Heart left ventricle (tissue), 16 donors: Measurements from ENCODE around the gene BCAM. TPM values are rescaled to one million over a fixed set of nuclear protein-coding genes. Genes with fewer than 3 reads are reported as not detected.
A peak's percentile ranks its signal among the peaks of the same experiment; 100 is the strongest.

Experiments used
- ATAC-seq, 4 donors: fragments of 200-7000 bp; cut with Tn5 transposase; one replicate each; pipeline ENCODE4 v1.9.1; 2020 to 2022; ENCODE audit warnings: moderate library complexity in 4 of 4, mild to moderate bottlenecking in 3 of 4, moderate number of reproducible peaks in 1 of 4
- DNase-seq, 5 donors: peaks; one replicate each; pipeline ENCODE4 v3.0.0-alpha.2; 2020
- H3K27ac ChIP-seq, 12 donors: fragments of 200-600 bp; sonication (generic) in 4 of 12; one replicate each; pipeline versions ENCODE4 v1.5.0 to v1.8.0; 2016 to 2022; ENCODE audit warnings: mild to moderate bottlenecking in 2 of 12
- H3K27me3 ChIP-seq, 9 donors: fragments of 200-600 bp; sonication (generic) in 2 of 9; one replicate each; pipeline versions ENCODE4 v1.5.1 to v1.8.0; 2016 to 2022; ENCODE audit warnings: mild to moderate bottlenecking in 3 of 9
- H3K36me3 ChIP-seq, 9 donors: fragments of 200-600 bp; sonication (generic) in 2 of 9; one replicate each; pipeline versions ENCODE4 v1.5.0 to v1.8.0; 2018 to 2022; ENCODE audit warnings: mild to moderate bottlenecking in 2 of 9
- H3K4me1 ChIP-seq, 12 donors: fragments of 200-600 bp; sonication (generic) in 4 of 12; one replicate each; pipeline versions ENCODE4 v1.5.0 to v1.8.0; 2016 to 2022; ENCODE audit warnings: mild to moderate bottlenecking in 3 of 12
- H3K4me3 ChIP-seq, 12 donors: fragments of 200-600 bp; sonication (generic) in 4 of 12; one replicate each; pipeline versions ENCODE4 v1.5.0 to v1.8.0; 2017 to 2022; ENCODE audit warnings: mild to moderate bottlenecking in 9 of 12, moderate library complexity in 4 of 12
- H3K9me3 ChIP-seq, 12 donors: fragments of 200-600 bp; sonication (generic) in 4 of 12; one replicate each; pipeline versions ENCODE4 v1.5.0 to v1.8.0; 2016 to 2022; ENCODE audit warnings: mild to moderate bottlenecking in 1 of 12
- CTCF ChIP-seq, 12 donors: fragments of 200-600 bp; sonication (generic) in 4 of 12; IDR thresholded peaks; one replicate each; pipeline versions ENCODE4 v1.5.0 to v1.8.0; 2018 to 2022; ENCODE audit warnings: antibody characterized with exemption in 12 of 12, mild to moderate bottlenecking in 5 of 12
- POLR2A ChIP-seq, 2 donors: fragments of 450-650 bp; IDR thresholded peaks; one replicate each; pipeline ENCODE4 v1.6.1; 2017; ENCODE audit warnings: antibody characterized with exemption in 2 of 2, mild to moderate bottlenecking in 2 of 2, moderate library complexity in 2 of 2
- WGBS, 4 donors: extraction: QIAGEN DNeasy Blood & Tissue Kit in 2 of 4; methylation state at CpG; one replicate each; pipeline versions ENCODE4 v1.1.5 to v1.1.7; 2013 to 2018; 5-methylcytosine and 5-hydroxymethylcytosine counted together
- intact Hi-C, 10 donors: fragments of 100-400 bp; cut with DNase I; formaldehyde crosslinking; loops; one replicate each; pipeline versions ENCODE4 v1.11.1 to v1.14.2; 2022
- polyA plus RNA-seq, 2 donors: library from polyadenylated mRNA; stranded (reverse); fragments of 200-250 nt; gene quantifications; one replicate each; pipeline ENCODE4 v1.2.3, GENCODE V29; 2013
- total RNA-seq, 9 donors: library from RNA; depleted of rRNA in 2 of 9; stranded (reverse); fragments of >200 nt in 2 of 9; fragmentation: NEBNext Ultra II Directional in 3 of 9; extraction: Animal tissue kit (Norgen Biotek cat#: 25700) in 3 of 9; gene quantifications; one replicate each; pipeline versions ENCODE4 v1.1.0 to v1.2.4, GENCODE V29; 2016 to 2023
- donor health status: ischemic (EF 13 %, LVEDD 7.1; RV severe dilation, severe dysfunction).
- donor health status: healthy with polysubstance abuse.
- donor health status: DM: no; HTN: yes; CAD: no.
- donor health status: DM: no; HTN: no; CAD: no.
- donor health status: ischemic (EF 25% LVEDD 6.9; RV normal size, moderate dysfunction).
- donor health status: ischemic (EF 25% LVEDD 5.7; RV mildly dilated, moderate dysfunction).
- donor health status: healthy.
- donor health status: DM: yes; HTN: yes; CAD: no.
- donor health status: ischemic (EF 35%, LVEDD 5.7; RV mildly dilated, moderate dysfunction).
- donor health status: nonischemic (EF 11% LVEDD 7.7; RV severe dilation, severe dysfunction).
- donor health status: DM: yes; HTN: yes; CAD: no.
- donor health status: PGD.
- donor health status: ischemic (EF 29% LVEDD 5.4; RV normal size, mild dysfunction).
- donor health status: nonischemic (EF 23%, LVEDD 6.1; RV moderate dilation, normal function).

BCAM gene
- total and polyA plus RNA-seq, 11 donors: 50.9 to 160 (median 94.3) TPM

GRCh38 chr19:44841231-44841630, 32.3 kb downstream of the BCAM start:
- Histone ChIP-seq H3K36me3 (no peaks in the 10 kb centered on the region), H3K27ac (no peak overlapping the region), H3K27me3 (no peaks in the 10 kb centered on the region), H3K9me3 (no peaks in the 10 kb centered on the region), H3K4me3 (no peak overlapping the region), H3K4me1 (peaks cover 0 to 19% (median 9%) of the 10 kb centered on the region in 12 donors)
- DNase-seq (peak in 2 of 5 donors; percentile 3 to 14), ATAC-seq (no peak)
- TF ChIP-seq CTCF (IDR thresholded peaks at IDR 0.05) (no peak), POLR2A (IDR thresholded peaks at IDR 0.05) (no peak)
- WGBS, 4 donors: 83 to 95% (median 87%) methylated on average over 3 of the region's 3 CpGs
- intact Hi-C loops: loop anchor here in 4 of 10 donors (5.0 to 10.0 kb wide), 3 partner anchors 59 to 156 kb away; no protein-coding TSS in a partner anchor

DNA sequence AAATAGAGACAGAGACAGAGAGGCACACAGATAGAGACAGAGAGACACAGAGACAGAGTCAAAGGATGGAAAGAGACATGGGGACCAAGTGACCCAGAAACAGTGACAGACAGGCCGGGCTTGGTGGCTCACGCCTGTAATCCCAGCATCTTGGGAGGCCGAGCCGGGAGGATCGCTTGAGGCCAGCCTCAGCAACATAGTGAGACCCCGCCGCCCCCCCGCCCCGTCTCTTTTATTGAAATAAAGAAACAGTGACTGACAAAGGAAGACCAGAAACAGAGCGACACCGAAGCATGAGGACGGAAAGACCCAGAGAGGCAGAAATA, 36.3 kb downstream of the BCAM start:
- peak overlapping the region in 10 of 12 donors; percentile 7 to 100 (median 99) for H3K4me3 ChIP-seq
- 12 to 15% (median 15%) methylated on average over 12 of the region's 12 CpGs for WGBS, 4 donors
- no peak for TF ChIP-seq CTCF (IDR thresholded peaks at IDR 0.05)
- TF ChIP-seq POLR2A (IDR thresholded peaks at IDR 0.05): no peak
- H3K27me3 ChIP-seq: no peaks in the 10 kb centered on the region
- no peaks in the 10 kb centered on the region for H3K9me3 ChIP-seq
- ATAC-seq (no peak), DNase-seq (peak in 2 of 5 donors; percentile 43 to 64)
- H3K4me1 ChIP-seq: peaks cover 15 to 50% (median 33%) of the 10 kb centered on the region in 12 donors
- H3K36me3 ChIP-seq: no peaks in the 10 kb centered on the region
- peak overlapping the region in 11 of 12 donors; percentile 58 to 100 (median 86) for H3K27ac ChIP-seq
- intact Hi-C loops: loop anchor here in 9 of 10 donors (1.0 to 10.0 kb wide), 12 partner anchors 36 to 160 kb away; partner anchors contain the start of genes BCAM (in 4 of the 9) and TOMM40 (in 2 of the 9)

DNA sequence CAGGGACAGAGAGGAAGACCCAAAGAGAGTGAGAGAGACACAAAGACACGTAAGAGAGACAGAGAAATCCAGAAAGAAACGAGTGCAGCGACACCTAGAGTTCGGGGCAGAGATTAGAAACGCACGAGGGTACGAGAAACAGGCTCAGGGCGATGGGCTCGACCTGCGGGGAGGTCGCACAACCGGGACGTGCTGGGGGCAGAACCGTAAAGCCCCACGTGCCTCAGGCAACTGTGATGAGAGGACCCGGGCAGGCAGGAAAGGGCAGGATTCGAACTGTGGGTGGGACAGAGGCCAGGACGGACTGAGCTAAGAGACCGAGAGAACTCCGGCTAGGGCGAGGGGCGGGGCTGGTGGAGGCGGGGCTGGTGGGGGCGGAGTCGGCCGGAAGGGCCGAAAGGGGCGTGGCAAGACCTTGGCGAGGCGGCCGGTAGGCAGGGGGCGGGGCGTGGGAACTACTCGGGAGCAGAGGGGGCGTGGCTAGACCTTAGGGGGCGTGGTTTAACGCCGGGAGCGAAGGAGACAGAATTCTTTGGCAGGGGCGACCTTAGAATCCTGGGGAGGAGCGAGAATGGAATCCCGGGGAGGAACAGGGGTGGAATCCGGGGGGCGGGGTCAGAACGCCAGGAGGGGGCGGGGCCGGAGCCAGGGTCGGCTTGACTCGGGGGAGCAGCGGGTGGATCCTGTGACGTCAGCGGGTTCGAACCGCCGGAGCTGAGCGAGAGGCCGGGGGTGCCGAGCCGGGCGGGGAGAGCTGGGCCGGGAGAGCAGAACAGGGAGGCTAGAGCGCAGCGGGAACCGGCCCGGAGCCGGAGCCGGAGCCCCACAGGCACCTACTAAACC, 36.9 kb downstream of the BCAM start, which contains the start of gene NECTIN2:
Gene NECTIN2 (plus strand): TSS at position 686 of the 843 bp plus-strand sequence. CDS start 229 bp downstream, outside the sequence.
- ATAC-seq: peak; percentile 83 to 86 (median 86)
- Histone ChIP-seq H3K4me1 (peaks cover 15 to 56% (median 39%) of the 10 kb centered on the region in 12 donors), H3K4me3 (peak within 1 kb of the TSS; percentile 86 to 100 (median 99)), H3K27ac (peak within 1 kb of the TSS; percentile 94 to 100 (median 98)), H3K36me3 (no peaks in the 10 kb centered on the region), H3K27me3 (no peaks in the 10 kb centered on the region), H3K9me3 (no peaks in the 10 kb centered on the region)
- intact Hi-C loops: loop anchor here (1.0 to 10.0 kb wide), 14 partner anchors 37 to 161 kb away; partner anchors contain the start of genes TOMM40 (in 5 of the 10) and BCAM (in 4 of the 10)
- 1% methylated on average over 45 to 67 of the region's 67 CpGs for WGBS, 4 donors
- peak; percentile 99 to 100 (median 100) for DNase-seq
- TF ChIP-seq CTCF (IDR thresholded peaks at IDR 0.05) (peak; percentile 39 to 86 (median 66)), POLR2A (IDR thresholded peaks at IDR 0.05) (peak; percentile 67 to 92)
